Hematopoietic multipotent progenitor cell treated with erythropoietin and hydrocortisone succinate and interleukin-3 and kit ligand, for 17 days (in vitro differentiated cells): ENCODE measurements around the gene LRP2BP.
"Not testable (repeated sequence)": the region's sequence is repeated elsewhere in the genome, so short reads cannot be mapped to it uniquely, and the experiment has no call there.

ENCODE experiments used
- DNase-seq: peaks from one replicate; pipeline ENCODE4 v3.0.0-alpha.2; 2015; ENCODE audit warnings: low spot score

The LRP2BP gene

DNA sequence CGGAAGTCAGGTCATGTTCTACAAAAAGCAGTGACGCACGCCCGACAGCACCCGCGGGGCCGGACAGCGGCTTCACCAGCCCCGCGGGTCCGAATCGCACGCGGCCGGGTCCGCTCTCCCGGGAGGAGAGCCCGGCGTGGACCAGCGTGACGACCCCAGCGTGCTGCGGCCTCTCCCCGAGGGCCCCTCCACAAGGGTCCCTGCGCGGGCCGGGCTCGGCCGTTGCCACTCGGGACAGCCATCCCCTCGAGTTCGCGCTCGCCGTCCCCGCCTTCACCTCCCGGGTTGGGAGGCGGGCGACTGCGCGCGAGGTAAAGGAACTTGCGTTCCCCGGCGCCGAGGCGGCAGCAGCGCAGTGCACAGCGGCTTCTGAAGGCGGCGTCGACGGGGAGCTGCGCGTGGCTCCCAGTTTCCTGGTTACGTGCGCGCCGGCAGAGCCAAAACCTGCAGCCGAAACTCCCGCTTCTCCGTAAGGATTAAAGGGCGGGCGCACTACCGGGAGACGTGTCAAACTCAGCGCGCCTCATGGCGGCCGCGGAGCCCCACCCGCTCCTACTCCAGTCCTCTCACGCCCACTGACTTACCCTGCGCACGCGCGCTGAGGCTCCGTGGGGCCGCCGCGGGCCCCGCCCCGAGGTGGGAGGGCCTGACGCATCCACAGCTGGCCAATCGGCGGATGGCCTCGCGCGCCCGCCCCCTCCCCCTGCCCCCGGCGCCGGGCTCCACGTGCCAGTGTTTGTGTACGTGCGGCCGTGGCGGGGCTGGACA is 416 bp upstream of the LRP2BP start:
- DNase-seq: peak; percentile 98

DNA sequence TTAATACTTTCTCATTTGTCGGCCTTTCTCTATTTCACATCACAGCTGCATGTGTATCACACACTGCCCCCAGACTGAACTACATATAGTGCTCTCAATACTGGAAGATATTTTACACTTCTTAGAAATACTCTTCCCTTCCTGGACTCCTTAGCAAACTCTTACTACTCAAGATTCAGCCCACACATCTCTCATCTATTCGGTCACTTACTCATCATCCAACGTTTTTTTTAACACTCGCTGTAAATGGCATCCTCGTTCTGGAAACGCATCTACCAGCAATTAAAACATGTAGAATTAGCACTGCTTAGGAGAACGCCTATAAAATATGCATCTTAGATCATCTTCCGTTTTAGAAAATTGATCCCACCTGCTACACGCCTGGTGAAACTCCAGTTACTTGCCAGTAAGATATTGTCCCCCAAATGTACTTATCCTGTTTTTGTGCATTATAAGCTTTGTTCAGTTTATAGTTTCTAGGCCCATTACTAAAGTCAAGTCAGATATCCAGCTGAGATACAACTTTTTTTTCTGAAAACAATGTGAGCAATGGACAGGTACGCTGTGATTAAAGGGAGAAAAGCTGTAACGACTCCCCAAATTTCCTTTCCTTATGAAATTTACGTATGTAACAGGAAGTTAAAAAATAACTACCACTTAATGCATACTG is 1.0 kb downstream of the LRP2BP start:
- no peak for DNase-seq

DNA sequence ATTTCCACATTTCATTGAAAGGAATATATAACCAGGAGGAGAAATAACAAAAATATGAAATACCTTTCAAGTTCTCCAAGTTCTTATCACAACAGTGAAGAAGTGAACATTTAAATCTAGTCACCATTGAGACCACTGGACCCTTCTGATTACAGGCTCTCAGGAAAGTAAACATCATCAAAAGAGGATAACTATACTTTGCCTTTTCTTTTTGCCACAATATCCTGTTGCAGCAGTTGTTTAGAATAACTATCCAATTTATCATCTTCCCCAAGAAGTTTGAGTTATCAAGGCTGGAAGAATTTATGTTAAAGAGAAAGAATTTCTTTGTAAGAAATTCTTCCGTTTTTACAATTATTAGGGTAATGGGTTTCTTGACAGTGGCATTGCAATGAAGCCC is 3.6 kb downstream of the LRP2BP start:
- no peak for DNase-seq

DNA sequence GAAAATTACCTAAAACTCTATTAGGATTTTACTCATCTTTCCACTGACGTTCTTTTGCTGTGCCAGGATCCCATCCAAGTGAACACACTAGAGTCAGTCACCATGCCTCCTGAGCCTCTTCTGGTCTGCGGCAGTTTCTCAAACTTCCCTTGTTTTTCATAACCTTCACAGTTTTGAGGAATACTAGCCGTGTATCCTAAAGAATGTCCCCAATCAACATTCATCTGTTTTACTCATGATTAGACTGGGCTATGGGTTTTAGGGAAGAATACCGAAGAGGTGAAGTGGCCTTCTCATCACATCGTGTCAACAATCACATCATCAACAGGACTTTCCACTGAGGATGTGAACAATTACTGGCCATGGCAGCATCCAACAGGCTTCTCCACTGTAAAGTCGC is 4.8 kb downstream of the LRP2BP start:
- DNase-seq: no peak

DNA sequence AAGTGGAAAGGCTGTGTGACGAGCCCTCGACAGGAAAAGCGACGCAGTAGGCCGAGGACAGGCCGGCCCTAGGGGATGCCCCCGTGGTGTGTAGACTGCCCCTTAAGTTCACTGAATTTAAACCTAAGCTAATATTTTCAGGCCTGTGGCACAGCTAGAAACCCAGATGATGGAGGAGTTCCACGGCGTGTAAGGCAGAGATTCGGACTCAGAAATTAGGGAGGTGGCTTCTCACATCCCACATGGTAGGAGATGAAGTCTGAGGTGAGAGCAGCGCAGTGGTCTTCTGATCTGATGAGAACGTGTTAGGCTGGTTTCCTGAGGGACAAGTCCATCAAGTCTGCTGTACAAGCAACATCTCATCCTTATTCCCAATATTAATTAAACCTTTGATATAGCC is 7.8 kb downstream of the LRP2BP start:
- no peak for DNase-seq

DNA sequence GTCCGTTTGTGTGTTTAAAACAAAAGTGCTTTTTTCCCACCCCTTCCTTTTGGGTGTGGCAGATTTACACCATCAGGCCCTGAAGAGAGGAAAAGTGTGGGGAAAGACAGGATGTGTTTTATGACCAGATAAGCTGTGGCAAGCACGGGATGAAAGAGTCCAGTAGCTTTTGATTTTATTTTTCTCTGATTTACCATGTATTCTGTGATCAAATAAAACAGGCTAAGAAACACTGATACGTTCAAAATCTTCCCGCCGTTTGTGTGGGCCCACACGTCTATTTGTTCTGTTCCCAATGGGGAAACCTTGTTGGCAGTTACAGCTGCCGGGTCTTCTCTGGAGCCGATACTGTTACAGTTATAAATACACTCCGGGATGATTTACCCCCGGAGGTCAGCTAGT is 10.8 kb downstream of the LRP2BP start:
- DNase-seq: no peak

DNA sequence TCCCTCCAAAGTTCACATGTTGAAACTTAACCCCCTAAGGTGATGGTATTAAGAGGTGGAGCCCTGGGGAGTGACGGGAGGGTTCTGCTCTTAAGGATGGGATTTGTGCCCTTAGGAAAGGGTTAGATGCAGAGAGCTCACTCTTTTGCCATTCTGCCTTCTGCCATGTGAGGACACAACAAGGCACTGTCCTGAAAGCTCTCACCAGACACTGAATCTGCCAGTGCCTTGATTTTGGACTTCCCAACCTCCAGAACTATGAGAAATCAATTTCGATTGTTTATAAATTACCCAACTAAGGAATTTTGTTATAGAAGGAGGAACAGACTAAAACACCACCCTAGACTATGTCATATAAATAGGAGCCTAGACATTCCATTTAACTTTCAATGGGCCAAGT is 11.7 kb downstream of the LRP2BP start:
- no peak for DNase-seq

DNA sequence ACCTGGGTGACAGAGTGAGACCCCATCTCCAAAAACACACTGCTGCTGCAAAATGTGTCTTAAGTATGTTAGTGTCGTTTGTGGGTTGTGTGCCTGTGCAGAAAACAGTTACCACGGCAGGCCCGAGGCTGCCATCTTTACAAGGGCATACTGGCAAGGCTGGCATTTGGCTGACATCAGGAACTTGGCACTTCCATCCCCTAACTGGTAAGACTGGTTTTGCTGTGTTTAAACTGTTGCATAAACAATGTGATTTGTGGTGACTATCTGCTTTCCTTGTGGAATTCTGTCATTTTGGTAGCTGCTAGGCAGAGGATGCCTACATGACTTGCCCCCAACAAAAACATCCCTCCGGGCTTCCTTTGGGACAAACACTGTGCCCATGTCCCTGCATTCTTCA is 12.3 kb downstream of the LRP2BP start:
- no peak for DNase-seq

DNA sequence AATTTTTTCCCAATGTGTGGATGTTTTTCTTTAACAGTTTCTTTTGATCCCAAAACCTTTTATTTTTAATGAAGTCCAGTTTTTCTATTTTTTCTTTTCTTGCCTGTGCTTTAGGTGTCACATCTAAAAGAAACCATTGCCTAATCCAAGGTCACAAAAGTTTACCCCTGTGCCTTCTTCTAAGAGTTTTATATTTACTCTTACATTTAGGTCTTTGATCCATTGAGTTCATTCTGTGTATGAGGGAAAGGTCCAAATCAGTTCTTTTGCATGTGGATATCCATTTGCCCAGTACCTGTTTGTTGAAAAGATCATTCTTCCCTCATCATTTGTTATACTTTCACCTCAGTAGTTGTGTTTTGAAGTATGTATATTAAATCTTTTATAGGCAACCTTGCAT is 13.0 kb downstream of the LRP2BP start:
- DNase-seq: no peak

DNA sequence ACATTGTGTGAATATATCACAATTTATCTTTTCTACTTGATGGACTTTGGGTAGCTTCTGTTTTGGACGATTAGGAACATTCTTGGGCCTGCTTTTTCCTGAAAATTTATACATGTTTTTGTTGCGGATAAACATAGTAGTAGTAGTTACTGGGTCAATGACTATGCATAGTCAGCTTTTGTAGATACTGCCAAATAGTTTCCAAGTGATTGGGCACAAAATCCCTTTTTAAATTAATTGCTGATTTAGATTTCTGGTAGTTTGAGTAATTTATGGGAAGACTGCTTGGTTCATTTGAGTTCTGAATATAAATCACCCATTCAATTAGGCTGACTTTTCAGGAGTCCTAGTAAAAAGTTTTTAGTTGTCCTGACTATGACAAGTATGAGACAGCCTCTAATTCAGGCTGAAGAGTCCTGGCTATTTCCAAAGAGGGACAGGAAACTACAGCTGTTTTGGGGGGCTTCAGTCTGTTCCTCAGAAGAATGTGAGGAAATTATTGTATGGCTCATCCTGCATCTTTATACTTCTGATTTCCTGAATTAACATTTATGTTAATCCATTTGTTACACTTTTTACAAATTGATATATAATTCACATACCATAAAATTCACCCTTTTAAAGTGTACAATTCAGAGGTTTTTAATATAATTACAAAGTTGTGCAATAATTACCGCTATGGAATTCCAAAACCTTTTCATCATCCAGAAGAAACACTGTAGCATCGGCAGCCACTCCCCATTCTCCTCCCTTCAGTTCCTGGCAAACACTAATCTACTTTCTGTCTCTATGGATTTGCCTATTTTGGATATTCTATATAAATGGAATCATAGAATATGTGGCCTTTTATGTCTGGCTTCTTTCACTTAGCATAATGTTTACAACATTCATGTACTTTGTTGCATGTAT is 14.2 kb downstream of the LRP2BP start:
- DNase-seq: no peak

DNA sequence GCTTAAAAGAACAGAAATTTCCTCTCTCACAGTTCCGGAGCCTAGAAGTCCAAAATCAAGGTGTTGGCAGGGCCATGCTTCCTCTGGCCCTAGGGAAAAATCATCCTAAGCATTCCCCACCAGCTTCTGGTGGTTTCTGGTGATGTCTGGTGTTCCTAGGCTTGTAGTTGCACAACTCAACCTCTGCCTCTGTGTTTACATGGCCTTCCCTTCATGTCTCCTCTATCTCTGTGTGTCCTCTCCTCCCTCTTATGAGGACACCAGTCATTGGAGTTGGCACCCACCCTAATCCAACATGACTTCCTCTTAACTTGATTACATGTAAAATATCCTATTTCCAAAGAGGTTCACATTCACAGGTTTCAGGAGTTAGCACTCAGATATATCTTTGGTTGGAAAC is 15.4 kb downstream of the LRP2BP start:
- no peak for DNase-seq

DNA sequence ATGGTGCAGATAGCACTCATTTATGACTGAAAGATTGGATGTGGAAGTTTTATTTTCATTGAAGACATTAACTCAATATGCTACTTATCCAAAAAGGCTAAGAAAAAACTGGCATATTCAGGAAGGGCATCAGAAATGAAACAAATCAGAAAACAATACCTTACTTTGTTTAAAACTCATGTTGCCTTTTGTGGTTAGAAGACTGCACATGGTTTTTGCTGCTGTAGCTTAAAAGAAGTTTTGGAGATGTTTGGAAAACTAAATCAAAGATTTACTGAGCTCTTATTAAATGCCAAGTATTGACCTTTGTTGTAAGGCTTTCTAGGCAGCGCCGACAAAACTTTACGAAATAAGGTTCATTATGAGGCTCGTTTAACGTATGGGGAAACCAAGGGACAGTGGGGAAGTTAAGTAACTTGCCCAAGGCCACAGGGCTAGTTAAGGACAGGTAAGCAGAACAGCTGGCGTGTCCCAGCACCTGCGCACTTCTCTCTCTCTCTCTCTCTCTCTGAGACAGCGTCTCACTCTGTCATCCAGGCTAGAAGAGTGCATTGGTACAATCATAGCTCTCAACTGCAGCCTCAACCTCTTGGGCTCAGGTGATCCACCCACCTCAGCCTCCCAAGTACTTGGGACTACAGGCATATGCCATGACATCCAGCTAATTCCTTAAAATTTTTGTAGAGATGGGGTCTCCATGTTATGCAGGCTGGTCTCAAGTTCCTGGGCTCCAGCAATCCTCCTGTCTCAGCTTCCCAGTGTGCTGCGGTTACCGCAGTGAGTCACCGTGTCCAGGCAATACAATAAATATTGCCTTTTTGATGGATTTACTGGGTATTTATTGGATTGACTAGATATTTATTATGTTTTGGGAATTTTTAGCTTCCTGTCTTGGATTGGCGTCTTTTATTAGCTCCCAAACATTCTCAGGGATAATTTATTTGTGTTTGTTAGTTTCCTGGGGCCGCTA is 16.1 kb downstream of the LRP2BP start:
- DNase-seq: no peak

DNA sequence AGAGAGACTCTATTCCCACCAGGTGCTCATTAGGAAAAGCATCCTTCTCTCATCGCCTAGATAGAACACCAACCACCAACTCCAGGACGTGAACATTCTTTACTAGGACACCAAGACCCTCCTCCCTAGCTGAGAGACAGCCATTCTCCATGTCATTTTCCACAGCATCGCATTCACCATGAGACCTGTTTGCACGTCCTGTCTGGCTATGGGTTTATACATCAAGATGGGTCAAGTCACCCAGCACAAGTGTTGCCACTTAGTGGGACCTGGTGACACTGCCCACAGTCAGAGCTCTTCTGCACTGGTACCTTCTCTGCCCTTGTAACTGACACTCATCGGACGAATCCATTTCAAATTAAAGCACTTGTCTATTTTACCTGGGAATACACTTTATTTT is 17.5 kb downstream of the LRP2BP start:
- no peak for DNase-seq

DNA sequence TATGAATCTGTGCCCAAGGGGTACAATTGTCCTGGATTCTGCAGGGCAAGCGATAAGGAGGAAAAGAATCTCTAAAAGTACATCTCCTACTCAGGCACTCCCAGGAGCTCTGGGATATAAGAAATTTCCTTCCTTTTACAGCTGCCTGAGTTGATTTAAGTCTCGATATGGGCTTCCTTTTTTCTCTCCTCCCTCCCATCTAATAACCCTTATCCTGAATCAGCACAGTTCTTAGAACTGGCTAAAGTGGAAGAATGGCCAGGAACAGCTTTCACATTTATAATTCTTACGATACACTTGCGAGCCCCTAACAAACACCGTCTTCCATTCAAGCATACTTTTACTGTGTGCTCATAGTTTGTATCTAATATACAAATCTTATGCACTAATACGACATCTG is 21.2 kb downstream of the LRP2BP start:
- no peak for DNase-seq

DNA sequence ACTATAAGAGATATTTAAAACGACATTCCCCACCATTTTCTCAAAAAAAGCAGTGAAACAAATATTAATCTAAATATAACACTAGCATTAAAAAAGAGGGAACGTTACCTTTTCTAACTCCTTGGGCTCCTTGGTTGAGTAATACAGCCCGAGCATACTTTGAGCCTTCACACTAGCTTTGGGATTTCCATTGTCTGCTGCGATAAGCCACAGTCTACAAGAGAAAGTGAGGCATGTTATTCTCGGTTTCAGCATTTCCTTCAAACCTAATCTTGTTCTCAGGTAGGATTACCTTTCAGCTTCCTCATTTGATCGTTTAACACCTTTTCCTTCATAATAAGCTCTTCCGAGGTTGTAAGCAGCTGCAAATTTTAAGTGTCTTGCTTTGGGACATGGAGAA is 21.7 kb downstream of the LRP2BP start:
- DNase-seq: no peak

DNA sequence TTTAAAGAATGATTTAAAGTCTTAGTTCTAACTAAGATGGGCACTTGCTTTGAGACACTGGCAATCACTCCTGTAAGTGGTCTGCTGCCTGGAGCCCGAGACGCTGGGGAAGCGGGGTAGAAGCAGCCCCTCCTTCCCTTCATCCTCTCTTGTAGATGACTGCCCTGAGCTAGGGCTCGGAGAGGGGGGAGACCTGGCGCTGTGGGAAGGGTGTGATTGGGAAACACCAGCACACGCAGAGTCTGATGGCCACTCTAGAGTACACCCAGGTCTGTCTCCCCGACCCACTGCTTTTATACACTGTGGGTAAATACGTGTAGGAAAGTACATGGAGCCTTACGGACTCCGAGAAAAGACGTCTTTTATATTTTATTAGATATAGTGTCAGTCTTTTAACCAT is 24.0 kb downstream of the LRP2BP start:
- DNase-seq: no peak

DNA sequence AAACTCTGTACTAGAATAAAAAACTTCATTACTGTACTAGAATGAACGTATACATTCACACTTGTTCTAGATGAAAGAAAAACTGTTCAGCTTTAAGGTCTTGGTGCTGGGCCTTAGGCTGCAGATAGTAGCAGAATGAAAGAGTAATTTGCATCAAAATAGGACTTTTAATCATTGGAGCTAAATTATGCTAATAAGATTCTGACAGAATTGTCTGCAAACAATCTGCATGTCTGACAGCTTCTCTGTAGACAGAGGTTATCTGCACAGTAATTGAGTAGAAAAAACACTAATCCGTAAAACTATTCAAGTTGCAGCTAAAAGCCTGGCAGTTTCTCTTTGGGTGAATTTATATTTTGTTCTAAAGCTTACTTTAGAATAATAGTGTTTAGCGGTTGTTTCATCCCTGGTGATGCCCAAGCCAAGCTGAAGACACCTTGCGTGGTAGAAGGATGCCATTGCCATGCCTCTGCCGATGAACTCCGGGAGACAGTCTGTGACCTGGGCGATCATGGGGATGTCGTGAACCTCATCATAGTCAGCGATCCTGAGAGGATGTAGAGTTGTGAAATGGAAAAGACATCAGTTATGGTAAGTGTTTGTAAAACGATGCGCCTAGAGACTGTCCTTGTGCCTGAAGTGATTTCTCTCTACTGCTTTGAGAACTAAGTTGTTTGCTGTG is 25.3 kb downstream of the LRP2BP start:
- no peak for DNase-seq

DNA sequence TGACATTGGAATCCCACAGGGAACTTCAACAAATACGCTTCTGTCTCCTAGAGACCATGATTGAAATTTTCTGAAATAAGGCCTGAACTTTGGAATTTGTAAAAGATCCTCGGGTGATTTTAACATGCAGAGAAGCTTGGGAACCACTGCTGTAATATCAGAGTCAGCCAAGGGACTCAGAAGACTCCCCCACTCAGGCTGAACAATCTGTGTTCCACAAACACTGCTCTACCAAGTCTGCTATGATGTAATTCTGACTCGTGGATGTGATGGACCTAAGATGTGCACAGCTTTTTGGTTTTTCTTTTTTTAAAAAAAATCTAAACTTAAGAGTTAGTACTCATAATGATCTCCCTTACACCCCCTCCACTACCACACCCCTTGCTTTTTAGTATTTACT is 26.0 kb downstream of the LRP2BP start:
- DNase-seq: no peak

DNA sequence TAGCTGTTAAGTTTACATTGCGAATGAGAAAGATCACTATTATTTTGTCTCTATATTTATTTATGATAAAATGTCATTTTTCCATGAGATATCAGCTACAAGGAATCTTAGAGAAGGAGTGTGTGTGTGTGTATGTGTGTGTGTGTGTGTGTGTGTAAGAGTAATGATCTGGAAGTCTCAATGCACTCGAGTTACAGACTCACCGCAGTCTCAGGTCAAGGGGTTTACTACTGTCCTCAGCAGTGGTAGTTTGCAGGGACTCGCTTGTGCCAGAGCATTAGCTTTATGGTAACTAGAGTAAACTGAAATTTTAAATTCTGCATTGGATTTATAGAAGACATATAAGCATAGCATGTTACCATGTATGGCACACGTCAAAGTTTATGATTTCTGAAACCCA is 30.8 kb downstream of the LRP2BP start:
- no peak for DNase-seq

DNA sequence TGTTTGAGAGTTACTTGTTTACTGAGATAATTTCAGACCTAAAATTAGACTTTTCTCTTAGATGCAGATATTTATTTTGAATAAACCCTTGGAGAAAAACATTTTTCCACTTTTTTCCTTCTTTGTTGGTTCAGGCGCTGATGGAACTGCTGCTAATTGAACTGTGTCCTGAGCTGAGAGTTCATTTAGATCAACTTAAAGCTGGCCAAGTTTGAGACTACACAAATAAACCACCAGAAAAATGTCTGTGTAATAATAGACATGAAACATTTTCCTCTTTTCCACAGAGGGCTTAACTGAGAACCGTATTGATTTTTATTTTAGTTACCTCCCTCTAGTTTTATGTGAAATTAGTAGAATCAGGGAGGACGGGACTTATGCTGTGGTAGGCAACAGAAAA is 32.5 kb downstream of the LRP2BP start:
- no peak for DNase-seq

DNA sequence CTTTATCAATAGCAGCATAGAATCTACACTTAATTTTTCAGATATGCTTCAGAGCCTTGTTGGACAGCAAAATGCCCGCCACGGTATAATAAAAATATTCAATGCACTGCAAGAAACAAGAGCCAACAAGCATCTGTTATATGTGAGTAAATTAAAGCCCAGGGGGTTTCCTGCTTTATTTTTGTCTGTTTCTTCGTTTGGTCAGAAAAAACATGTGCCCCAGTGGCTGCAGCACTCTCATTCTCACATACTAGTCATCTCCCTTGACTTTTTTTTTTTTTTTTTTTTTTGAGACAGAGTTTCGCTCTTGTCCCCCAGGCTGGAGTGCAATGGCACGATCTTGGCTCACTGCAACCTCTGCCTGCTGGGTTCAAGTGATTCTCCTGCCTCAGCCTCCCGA is 33.2 kb downstream of the LRP2BP start:
- not testable (repeated sequence) for DNase-seq
